Measurements from ENCODE around the gene SPTAN1. TPM values are rescaled to one million over a fixed set of nuclear protein-coding genes. Genes with fewer than 3 reads are reported as not detected.
A peak's percentile ranks its signal among the peaks of the same experiment; 100 is the strongest.

SPTAN1 gene
- total and polyA plus RNA-seq, 2 donors (not counting 3 experiments of a cell fraction or from before 2014, with no cell fraction given), result 408 to 502 TPM

DNA sequence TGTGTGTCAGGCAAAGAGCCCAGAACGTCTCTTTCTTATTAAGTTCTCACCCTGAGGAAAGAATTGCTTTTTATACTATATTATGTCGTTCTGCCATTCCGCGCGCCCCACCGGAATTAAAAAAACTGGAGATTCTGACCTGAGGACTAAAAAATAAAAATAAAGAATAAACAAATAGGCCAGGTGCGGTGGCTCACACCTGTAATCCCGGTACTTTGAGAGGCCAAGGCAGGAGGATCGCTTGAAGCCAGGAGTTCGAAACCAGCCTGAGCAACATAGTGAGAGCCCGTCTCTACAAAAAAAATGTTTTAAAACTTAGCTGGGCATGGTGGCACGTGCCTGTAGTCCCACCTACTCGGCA is 104.9 kb downstream of the SPTAN1 start:
- peak overlapping the region; percentile 52 for H2AFZ ChIP-seq (ENCODE audit: low read depth, low read length)
- intact Hi-C loops (cut with micrococcal nuclease) (loop anchor here (2.0 kb wide), 1 partner anchor 31 kb away; the partner anchor contains the start of gene SET), dilution Hi-C loops (cut with MboI; ENCODE audit: extremely low pct_ligation_motif_present, low sequenced_read_pairs) (no loop called here)
- H3K79me2 ChIP-seq (ENCODE audit: control insufficient read depth, insufficient read depth, low read length), result peaks cover 5% of the 10 kb centered on the region
- no peak overlapping the region for H3K4me2 ChIP-seq (ENCODE audit: insufficient read depth, low read length)
- POLR2A ChIA-PET, result no interaction called here
- H3K27me3 ChIP-seq (ENCODE audit: control insufficient read depth in 2 of 2, insufficient read depth in 2 of 2, low read length in 2 of 2), result no peaks in the 10 kb centered on the region
- FAIRE-seq (no peak), DNase-seq (ENCODE audit: low read depth, low spot score) (no peak)
- H3K9me1 ChIP-seq (replicated peaks; ENCODE audit: control insufficient read depth, extremely low read depth, insufficient read depth, low read length), result no peaks in the 10 kb centered on the region
- no peak overlapping the region for H3K4me3 ChIP-seq (replicated peaks in 1 of 3; ENCODE audit: insufficient read depth in 1 of 3, low read depth in 1 of 3, low read length in 3 of 3)
- TF ChIP-seq, protein P1, sequence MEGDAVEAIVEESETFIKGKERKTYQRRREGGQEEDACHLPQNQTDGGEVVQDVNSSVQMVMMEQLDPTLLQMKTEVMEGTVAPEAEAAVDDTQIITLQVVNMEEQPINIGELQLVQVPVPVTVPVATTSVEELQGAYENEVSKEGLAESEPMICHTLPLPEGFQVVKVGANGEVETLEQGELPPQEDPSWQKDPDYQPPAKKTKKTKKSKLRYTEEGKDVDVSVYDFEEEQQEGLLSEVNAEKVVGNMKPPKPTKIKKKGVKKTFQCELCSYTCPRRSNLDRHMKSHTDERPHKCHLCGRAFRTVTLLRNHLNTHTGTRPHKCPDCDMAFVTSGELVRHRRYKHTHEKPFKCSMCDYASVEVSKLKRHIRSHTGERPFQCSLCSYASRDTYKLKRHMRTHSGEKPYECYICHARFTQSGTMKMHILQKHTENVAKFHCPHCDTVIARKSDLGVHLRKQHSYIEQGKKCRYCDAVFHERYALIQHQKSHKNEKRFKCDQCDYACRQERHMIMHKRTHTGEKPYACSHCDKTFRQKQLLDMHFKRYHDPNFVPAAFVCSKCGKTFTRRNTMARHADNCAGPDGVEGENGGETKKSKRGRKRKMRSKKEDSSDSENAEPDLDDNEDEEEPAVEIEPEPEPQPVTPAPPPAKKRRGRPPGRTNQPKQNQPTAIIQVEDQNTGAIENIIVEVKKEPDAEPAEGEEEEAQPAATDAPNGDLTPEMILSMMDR (IDR thresholded peaks at IDR 0.05; ENCODE audit: extremely low read depth in 1 of 2, insufficient read depth in 1 of 2, low read depth in 1 of 2, low read length in 2 of 2), result no peak
- TF ChIP-seq MYC (IDR thresholded peaks at IDR 0.05; ENCODE audit: low read depth, low read length) (no peak), FOS (IDR thresholded peaks at IDR 0.05; ENCODE audit: borderline replicate concordance, insufficient read depth, low read length) (no peak), GATA2 (IDR thresholded peaks at IDR 0.05; ENCODE audit: insufficient read depth, insufficient read length, low read depth, low read length) (no peak)
- no peaks in the 10 kb centered on the region for H3K9me3 ChIP-seq (replicated peaks; ENCODE audit: control insufficient read depth, insufficient read depth, low read length)
- H3K27ac ChIP-seq (ENCODE audit: insufficient read depth, low read depth, low read length), result peak overlapping the region; percentile 86
- peaks cover 2% of the 10 kb centered on the region for H3K4me1 ChIP-seq (ENCODE audit: control insufficient read depth, extremely low read depth, insufficient read depth, low read length)
- CTCF ChIA-PET, result interaction anchor here (1.1 kb wide), 2 partner anchors 9 to 22 kb away, joined by 3 read pairs; no protein-coding TSS in a partner anchor
- H4K20me1 ChIP-seq (replicated peaks; ENCODE audit: control insufficient read depth, extremely low read depth, insufficient read depth, low read length), result no peaks in the 10 kb centered on the region
- BruUV-seq (replicated peaks), result TSS peak; percentile 93
- H3K9ac ChIP-seq (replicated peaks; ENCODE audit: extremely low read depth, insufficient read depth, low read length), result peak overlapping the region; percentile 81
- no peaks in the 10 kb centered on the region for H3K36me3 ChIP-seq (ENCODE audit: control insufficient read depth in 2 of 2, extremely low read depth in 1 of 2, insufficient read depth in 2 of 2, low read length in 2 of 2)

GRCh38 chr9:128657796-128658195 is 105.4 kb downstream of the SPTAN1 start:
- Histone ChIP-seq H3K9me3 (replicated peaks; ENCODE audit: control insufficient read depth, insufficient read depth, low read length) (no peaks in the 10 kb centered on the region), H3K27me3 (ENCODE audit: control insufficient read depth in 2 of 2, insufficient read depth in 2 of 2, low read length in 2 of 2) (no peaks in the 10 kb centered on the region), H4K20me1 (replicated peaks; ENCODE audit: control insufficient read depth, extremely low read depth, insufficient read depth, low read length) (no peaks in the 10 kb centered on the region), H3K27ac (ENCODE audit: insufficient read depth, low read depth, low read length) (no peak overlapping the region), H3K9me1 (replicated peaks; ENCODE audit: control insufficient read depth, extremely low read depth, insufficient read depth, low read length) (no peaks in the 10 kb centered on the region), H3K9ac (replicated peaks; ENCODE audit: extremely low read depth, insufficient read depth, low read length) (no peak overlapping the region), H3K4me2 (ENCODE audit: insufficient read depth, low read length) (no peak overlapping the region), H3K4me1 (ENCODE audit: control insufficient read depth, extremely low read depth, insufficient read depth, low read length) (peaks cover 2% of the 10 kb centered on the region), H3K4me3 (replicated peaks in 1 of 3; ENCODE audit: insufficient read depth in 1 of 3, low read depth in 1 of 3, low read length in 3 of 3) (no peak overlapping the region), H3K79me2 (ENCODE audit: control insufficient read depth, insufficient read depth, low read length) (peaks cover 5% of the 10 kb centered on the region), H3K36me3 (ENCODE audit: control insufficient read depth in 2 of 2, extremely low read depth in 1 of 2, insufficient read depth in 2 of 2, low read length in 2 of 2) (no peaks in the 10 kb centered on the region), H2AFZ (ENCODE audit: low read depth, low read length) (peak overlapping the region; percentile 52)
- TF ChIP-seq FOS (IDR thresholded peaks at IDR 0.05; ENCODE audit: borderline replicate concordance, insufficient read depth, low read length), result no peak
- no peak for TF ChIP-seq POLR2A (IDR thresholded peaks at IDR 0.05; ENCODE audit: low read depth, low read length)
- TF ChIP-seq JUN (IDR thresholded peaks at IDR 0.05; ENCODE audit: borderline replicate concordance, insufficient read depth, insufficient read length, low read depth), result no peak
- TF ChIP-seq, protein P1 (IDR thresholded peaks at IDR 0.05; ENCODE audit: extremely low read depth in 1 of 2, insufficient read depth in 1 of 2, low read depth in 1 of 2, low read length in 2 of 2), result no peak
- TF ChIP-seq GATA2 (IDR thresholded peaks at IDR 0.05; ENCODE audit: insufficient read depth, insufficient read length, low read depth, low read length), result no peak
- no peak for TF ChIP-seq EZH2 (IDR thresholded peaks at IDR 0.05; ENCODE audit: borderline replicate concordance, low read depth, low read length, severe bottlenecking)
- no peak for TF ChIP-seq MAX (IDR thresholded peaks at IDR 0.05; ENCODE audit: insufficient read depth, insufficient read length)
- no peak for TF ChIP-seq MYC (IDR thresholded peaks at IDR 0.05; ENCODE audit: low read depth, low read length)
- no peak for TF ChIP-seq POLR2AphosphoS5 (IDR thresholded peaks at IDR 0.05; ENCODE audit: insufficient read depth, low read depth, low read length)
- intact Hi-C loops (cut with micrococcal nuclease), result loop anchor here (2.0 kb wide), 1 partner anchor 31 kb away; the partner anchor contains the start of gene SET
- ChIA-PET CTCF (no interaction called here), POLR2A (interaction anchor here (0.7 kb wide), 1 partner anchor 1261 kb away, joined by 3 read pairs; the partner anchor contains the start of gene SLC2A8)
- dilution Hi-C loops (cut with MboI; ENCODE audit: extremely low pct_ligation_motif_present, low sequenced_read_pairs), result no loop called here
- DNase-seq (ENCODE audit: low read depth, low spot score), result no peak
- BruUV-seq (replicated peaks), result no TSS peak
- no peak for FAIRE-seq

Data from endothelial cell of umbilical vein (primary cell).